Astrocyte of the cerebellum (primary cell): ENCODE data around the gene TFAP2D.

Experiments used
- DNase-seq: peaks from one replicate; pipeline ENCODE4 v3.0.0-alpha.2; 2011; ENCODE audit warnings: low read depth
- H3K4me3 ChIP-seq: 2 replicates; pipeline ENCODE4 v1.5.1; 2011; ENCODE audit warnings: mild to moderate bottlenecking, low read depth, low read length, moderate library complexity
- CTCF ChIP-seq: IDR thresholded peaks from 2 replicates; pipeline ENCODE4 v1.5.1; 2012; ENCODE audit warnings: low read length, low read depth, moderate library complexity, mild to moderate bottlenecking; ENCODE audit errors: missing control alignments
- in situ Hi-C: cut with HindIII; loops from 2 replicates; pipeline ENCODE4 v1.10.0; 2017; ENCODE audit warnings: low sequenced_read_pairs

Gene TFAP2D

GRCh38 chr6:50734488-50734887 lies 21.2 kb downstream of the TFAP2D start:
- TF ChIP-seq CTCF: no peak
- in situ Hi-C loops: no loop called here
- no peak for DNase-seq
- H3K4me3 ChIP-seq: no peak overlapping the region

- in situ Hi-C loops: no loop called here
- no peak for DNase-seq
- H3K4me3 ChIP-seq: no peak overlapping the region
- TF ChIP-seq CTCF: no peak
Measured at GRCh38 chr6:50742161-50742560, 28.8 kb downstream of the TFAP2D start.

- DNase-seq: no peak
Measured at GRCh38 chr6:50744976-50745375, 31.6 kb downstream of the TFAP2D start.

GRCh38 chr6:50762798-50763197 lies 49.5 kb downstream of the TFAP2D start:
- TF ChIP-seq CTCF: no peak
- no peak for DNase-seq
- no peak overlapping the region for H3K4me3 ChIP-seq
- in situ Hi-C loops: no loop called here

More at GRCh38 chr6:50744976-50745375, 31.6 kb downstream of the TFAP2D start:
- in situ Hi-C loops: no loop called here
- H3K4me3 ChIP-seq: no peak overlapping the region
- no peak for TF ChIP-seq CTCF

GRCh38 chr6:50778696-50779095 lies 65.4 kb downstream of the TFAP2D start:
- H3K4me3 ChIP-seq: no peak overlapping the region
- in situ Hi-C loops: no loop called here
- no peak for DNase-seq
- TF ChIP-seq CTCF: no peak

- in situ Hi-C loops: no loop called here
- TF ChIP-seq CTCF: no peak
- no peak for DNase-seq
- no peak overlapping the region for H3K4me3 ChIP-seq
Measured at GRCh38 chr6:50780382-50780781, 67.1 kb downstream of the TFAP2D start.

- in situ Hi-C loops: no loop called here
- TF ChIP-seq CTCF: no peak
- no peak for DNase-seq
- no peak overlapping the region for H3K4me3 ChIP-seq
Measured at GRCh38 chr6:50785921-50786320, 72.6 kb downstream of the TFAP2D start.
